Bronchial epithelial cell (primary cell): ENCODE data around the gene PHACTR3. TPM values are rescaled to one million over a fixed set of nuclear protein-coding genes. Genes with fewer than 3 reads are reported as not detected.

ENCODE experiments used
- DNase-seq: peaks from one replicate; pipeline ENCODE4 v3.0.0-alpha.2; 2010; ENCODE audit warnings: low read depth
- FAIRE-seq: peaks from 2 replicates; lab custom pipeline; 2011; peaks lifted over from hg19 to GRCh38; lab: Jason Lieb, UNC
- H3K27me3 ChIP-seq: 2 replicates; pipeline ENCODE4 v1.5.1; 2011; ENCODE audit warnings: low read length; ENCODE audit not compliant: control insufficient read depth, insufficient read depth
- H3K36me3 ChIP-seq: 2 replicates; pipeline ENCODE4 v1.5.1; 2011; ENCODE audit warnings: low read length; ENCODE audit not compliant: control insufficient read depth, insufficient read depth
- H3K4me3 ChIP-seq: 2 replicates; pipeline ENCODE4 v1.5.1; 2011; ENCODE audit warnings: mild to moderate bottlenecking, low read depth, low read length, control low read depth
- total RNA-seq: library from RNA; depleted of rRNA; stranded (reverse); fragments of >200 nt; gene quantifications from 2 replicates; pipeline ENCODE4 v1.2.1, GENCODE V29; 2014
- TF ChIP-seq, protein P1 (sequence below): IDR thresholded peaks from 2 replicates; pipeline ENCODE4 v1.5.1; 2011; ENCODE audit warnings: mild to moderate bottlenecking, moderate library complexity, low read length, control low read depth, inconsistent platforms; ENCODE audit not compliant: insufficient read depth, severe bottlenecking

The PHACTR3 gene
- total RNA-seq, 1 donor from 2014 or later: 15.0 TPM

DNA sequence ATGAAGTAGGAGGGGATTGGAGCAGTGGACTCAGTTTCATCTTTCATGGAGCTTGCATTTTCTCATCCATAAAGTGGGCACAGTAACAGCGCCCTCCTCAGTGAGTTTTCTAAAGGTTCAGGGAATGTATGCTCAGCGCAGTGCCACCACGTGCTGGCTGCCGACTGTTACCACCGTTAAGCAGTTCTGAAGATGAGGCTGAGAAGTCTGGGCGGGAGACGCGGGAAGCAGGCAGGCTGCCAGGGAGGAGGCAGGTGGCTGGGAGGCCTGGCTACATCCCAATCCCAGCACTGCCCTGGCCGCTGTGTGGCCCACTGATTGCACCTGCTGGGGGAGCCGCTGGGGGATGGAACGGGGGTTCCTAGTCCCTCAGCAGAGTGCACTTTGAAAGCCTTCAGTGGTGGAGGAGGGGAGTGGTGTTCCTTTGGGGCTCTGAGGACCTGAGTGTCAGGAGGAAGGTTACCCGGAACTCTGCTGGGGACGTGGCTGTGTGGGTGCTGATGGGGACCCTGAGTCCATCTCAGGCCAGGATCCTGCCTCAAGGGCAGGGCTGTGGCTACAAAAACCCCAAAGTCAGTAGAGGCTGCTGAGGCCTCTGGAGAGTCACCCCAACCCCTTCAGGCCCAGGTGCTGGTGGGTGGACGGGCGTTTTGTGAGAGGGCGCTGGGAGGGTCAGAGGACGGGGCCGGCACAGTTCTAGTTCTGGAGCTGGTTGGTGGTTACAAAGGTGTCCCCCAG, 28.0 kb upstream of the PHACTR3 start:
- no peak overlapping the region for H3K4me3 ChIP-seq
- no peaks in the 10 kb centered on the region for H3K36me3 ChIP-seq
- FAIRE-seq: no peak
- no peak for DNase-seq
- TF ChIP-seq, protein P1, sequence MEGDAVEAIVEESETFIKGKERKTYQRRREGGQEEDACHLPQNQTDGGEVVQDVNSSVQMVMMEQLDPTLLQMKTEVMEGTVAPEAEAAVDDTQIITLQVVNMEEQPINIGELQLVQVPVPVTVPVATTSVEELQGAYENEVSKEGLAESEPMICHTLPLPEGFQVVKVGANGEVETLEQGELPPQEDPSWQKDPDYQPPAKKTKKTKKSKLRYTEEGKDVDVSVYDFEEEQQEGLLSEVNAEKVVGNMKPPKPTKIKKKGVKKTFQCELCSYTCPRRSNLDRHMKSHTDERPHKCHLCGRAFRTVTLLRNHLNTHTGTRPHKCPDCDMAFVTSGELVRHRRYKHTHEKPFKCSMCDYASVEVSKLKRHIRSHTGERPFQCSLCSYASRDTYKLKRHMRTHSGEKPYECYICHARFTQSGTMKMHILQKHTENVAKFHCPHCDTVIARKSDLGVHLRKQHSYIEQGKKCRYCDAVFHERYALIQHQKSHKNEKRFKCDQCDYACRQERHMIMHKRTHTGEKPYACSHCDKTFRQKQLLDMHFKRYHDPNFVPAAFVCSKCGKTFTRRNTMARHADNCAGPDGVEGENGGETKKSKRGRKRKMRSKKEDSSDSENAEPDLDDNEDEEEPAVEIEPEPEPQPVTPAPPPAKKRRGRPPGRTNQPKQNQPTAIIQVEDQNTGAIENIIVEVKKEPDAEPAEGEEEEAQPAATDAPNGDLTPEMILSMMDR: no peak
- H3K27me3 ChIP-seq: peaks cover 3% of the 10 kb centered on the region

DNA sequence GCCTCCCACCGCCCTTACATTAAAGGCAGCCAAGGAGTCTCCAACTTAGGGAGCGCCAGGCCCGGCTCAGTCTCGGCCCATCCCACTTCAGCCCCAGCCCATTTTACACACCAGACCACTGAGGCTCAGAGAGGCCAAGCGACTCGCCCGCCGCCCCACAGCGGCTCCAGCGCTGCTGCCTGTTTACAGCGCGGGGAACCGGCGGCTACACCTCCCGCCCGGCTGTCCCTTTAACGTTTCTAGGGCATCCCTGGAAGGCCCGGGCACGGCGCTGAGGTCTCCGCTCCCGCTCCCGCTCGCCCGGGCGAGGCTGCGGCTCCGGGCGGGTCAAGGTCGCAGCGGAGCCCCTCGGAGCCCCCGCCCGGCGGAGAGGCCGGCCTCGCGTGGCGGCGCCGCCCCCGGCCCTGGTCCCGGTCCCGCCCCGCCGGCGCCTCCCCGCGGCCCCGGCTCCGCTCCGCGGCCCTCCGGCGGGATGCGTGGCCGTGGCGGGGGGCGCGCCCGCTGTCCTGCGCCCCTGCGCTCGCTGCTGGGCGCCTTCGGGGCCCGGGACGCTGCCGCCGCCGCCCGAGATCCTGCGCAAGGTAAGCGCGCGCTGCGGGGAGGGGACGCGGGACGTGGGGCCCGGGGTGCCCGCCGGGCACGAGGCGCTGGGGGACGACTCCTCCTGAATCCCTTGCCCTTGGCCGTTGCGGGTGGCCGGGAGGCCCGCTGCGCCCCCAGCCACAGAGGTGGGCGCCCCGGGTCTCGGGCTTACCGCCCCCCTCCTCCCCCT, 27.1 kb upstream of the PHACTR3 start:
- DNase-seq: no peak
- Histone ChIP-seq H3K4me3 (no peak overlapping the region), H3K36me3 (no peaks in the 10 kb centered on the region), H3K27me3 (peaks cover 3% of the 10 kb centered on the region)
- TF ChIP-seq, protein P1: no peak
- no peak for FAIRE-seq

DNA sequence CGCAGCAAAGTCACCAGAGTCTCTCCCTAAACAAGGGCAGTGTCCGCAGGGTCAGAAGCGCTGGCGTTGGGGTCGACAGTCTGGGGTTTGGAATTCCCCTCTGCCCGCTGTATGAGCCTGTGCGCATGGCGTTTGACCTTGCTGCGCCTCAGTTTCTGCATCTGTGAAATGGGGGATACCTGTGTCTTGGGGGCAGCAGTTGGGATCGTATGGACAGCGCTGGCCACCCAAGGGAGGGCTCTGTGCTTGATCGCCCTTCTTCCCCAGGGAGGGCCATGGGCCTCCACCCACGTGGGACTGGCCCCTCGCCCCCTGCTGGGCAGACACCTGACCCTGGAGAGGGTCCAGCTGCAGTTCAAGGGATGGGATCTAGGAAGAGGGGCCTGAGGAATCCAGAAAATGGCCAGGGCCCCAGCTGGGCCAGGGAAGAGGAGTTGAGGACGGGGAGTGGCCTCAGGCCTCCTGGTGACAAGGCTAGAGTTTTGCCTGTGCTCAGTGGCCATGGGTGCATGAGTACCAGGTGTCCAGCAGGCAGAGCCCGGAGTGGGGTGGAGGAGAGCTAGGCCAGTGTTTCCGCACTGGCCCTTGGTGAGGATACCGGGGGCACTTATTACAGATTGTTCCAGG, 26.4 kb upstream of the PHACTR3 start:
- H3K4me3 ChIP-seq: no peak overlapping the region
- H3K36me3 ChIP-seq: no peaks in the 10 kb centered on the region
- H3K27me3 ChIP-seq: peaks cover 3% of the 10 kb centered on the region
- TF ChIP-seq, protein P1: no peak
- no peak for DNase-seq
- FAIRE-seq: no peak

DNA sequence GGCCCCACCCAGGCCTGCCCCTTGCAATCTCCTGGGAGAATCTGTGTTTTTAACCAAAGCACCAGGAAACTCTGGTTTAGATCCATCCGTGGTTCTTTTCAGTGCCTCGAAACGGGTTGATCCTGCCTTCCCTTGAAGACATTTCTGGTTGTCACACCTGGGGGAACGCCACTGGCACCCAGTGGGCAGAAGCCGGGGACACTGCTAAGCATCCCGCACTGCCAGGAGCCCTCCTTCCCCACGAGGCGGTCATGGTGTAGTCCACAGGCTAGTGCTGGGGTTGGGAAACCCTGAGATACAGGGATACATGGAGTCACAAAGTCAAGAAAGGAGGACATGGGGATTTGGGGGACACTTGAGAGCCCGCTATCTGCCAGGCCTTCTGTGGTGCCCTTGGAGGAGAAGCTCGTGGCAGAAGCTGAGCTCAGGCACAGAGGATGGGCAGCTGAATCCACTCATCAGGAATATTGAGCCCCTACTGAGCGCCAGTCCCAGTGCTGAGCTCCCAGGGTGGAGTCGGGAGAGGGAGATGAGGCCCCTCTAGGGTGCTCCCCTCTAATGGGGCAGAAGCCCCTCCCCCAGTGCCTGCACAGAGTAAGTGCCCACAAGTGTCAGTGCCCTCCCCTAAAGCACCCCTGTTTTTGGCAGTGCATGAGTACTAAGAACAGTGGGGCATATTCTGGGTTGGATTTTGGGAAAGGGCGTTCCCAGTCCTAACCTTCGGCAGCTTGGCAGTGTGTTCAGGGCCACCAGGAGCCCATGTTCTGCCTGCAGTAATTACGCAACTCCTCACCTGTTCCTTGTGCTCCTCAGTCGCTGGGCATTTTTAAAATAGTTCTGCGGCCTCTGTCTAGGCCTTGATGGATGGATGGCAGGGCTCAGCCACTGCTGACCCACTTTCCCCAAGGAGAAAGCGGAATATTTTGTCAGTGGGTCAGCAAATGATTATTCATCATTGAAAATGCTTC, 25.6 kb upstream of the PHACTR3 start:
- no peak for FAIRE-seq

More for the DNA sequence above, 25.6 kb upstream of the PHACTR3 start:
- no peak for DNase-seq
- Histone ChIP-seq H3K4me3 (no peak overlapping the region), H3K27me3 (peaks cover 3% of the 10 kb centered on the region), H3K36me3 (no peaks in the 10 kb centered on the region)
- TF ChIP-seq, protein P1: no peak
